Measurements from ENCODE around the gene CIAO2A. TPM values are rescaled to one million over a fixed set of nuclear protein-coding genes. Genes with fewer than 3 reads are reported as not detected.

The CIAO2A gene
- total RNA-seq, 2 experiments from 2014 or later: 95.5 to 111 TPM

DNA sequence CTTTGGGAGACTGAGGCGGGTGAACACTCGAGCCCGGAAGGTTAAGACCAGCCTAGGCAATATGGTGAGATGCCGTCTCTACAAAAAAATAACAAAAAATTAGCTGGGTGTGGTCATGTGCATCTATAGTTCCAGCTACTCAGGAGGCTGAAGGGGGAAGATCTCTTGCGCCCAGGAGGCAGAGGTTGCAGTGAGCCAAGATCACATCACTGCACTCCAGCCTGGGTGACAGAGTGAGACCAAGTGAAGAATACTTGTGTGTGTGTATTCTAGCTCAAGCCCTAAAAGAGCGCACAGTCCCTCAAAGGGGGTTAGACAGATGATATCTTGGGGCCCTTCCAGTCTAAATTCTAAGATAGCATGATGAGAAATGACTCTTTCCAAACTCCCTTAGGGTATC lies 71.1 kb downstream of the CIAO2A start:
- no peak for ATAC-seq
- no peaks in the 10 kb centered on the region for H3K4me1 Mint-ChIP-seq
- ChIA-PET CTCF (interaction anchor here (1.0 kb wide), 1 partner anchor 59 kb away, joined by 3 read pairs; no protein-coding TSS in a partner anchor), POLR2A (no interaction called here)
- intact Hi-C loops (cut with DNase I, micrococcal nuclease): no loop called here
- no peak overlapping the region for H3K4me3 Mint-ChIP-seq
- no peak for DNase-seq
- no peak overlapping the region for H3K27ac Mint-ChIP-seq
- H3K36me3 Mint-ChIP-seq (ENCODE audit: low read depth): no peaks in the 10 kb centered on the region
- H3K27me3 Mint-ChIP-seq: no peaks in the 10 kb centered on the region
- no peaks in the 10 kb centered on the region for H3K9me3 Mint-ChIP-seq (ENCODE audit: low read depth)

Other genes with a start within 250 kb of the CIAO2A start
- gene DAPK2, start 47.4 kb downstream of the CIAO2A start, total RNA-seq: 1 to 10 TPM; 1.0 to 1.3 TPM
- gene SNX1, start 2.1 kb upstream of the CIAO2A start, total RNA-seq: 100 to 1,000 TPM in 1 of 2 experiments, 10 to 100 TPM in 1; 92.2 to 108 TPM
- under 1 TPM; 0.59 to 0.79 TPM for gene SNX22, start 57.9 kb upstream of the CIAO2A start, total RNA-seq
- gene PPIB, start 69.2 kb upstream of the CIAO2A start, total RNA-seq: 100 to 1,000 TPM; 221 to 233 TPM

All from activated CD4-positive, alpha-beta T cell treated with anti-CD3 and anti-CD28 coated beads for 36 hours (primary cell).